Osteocyte (in vitro differentiated cells): Measurements from ENCODE around the gene TTLL8. TPM values are rescaled to one million over a fixed set of nuclear protein-coding genes. Genes with fewer than 3 reads are reported as not detected.

ENCODE experiments used
- DNase-seq: peaks from one replicate; pipeline ENCODE4 v3.0.0; 2021; ENCODE audit warnings: mixed read lengths; ENCODE audit not compliant: unreplicated experiment; ENCODE audit errors: extremely low spot score
- H3K27ac Mint-ChIP-seq: one replicate; pipeline ENCODE4 v1.8.0; 2021; ENCODE audit warnings: mild to moderate bottlenecking, mixed read lengths; ENCODE audit not compliant: unreplicated experiment
- H3K27me3 Mint-ChIP-seq: one replicate; pipeline ENCODE4 v1.8.0; 2021; ENCODE audit warnings: mixed read lengths; ENCODE audit not compliant: unreplicated experiment
- H3K36me3 Mint-ChIP-seq: one replicate; pipeline ENCODE4 v1.8.0; 2021; ENCODE audit warnings: mixed read lengths; ENCODE audit not compliant: unreplicated experiment
- H3K4me1 Mint-ChIP-seq: one replicate; pipeline ENCODE4 v1.8.0; 2021; ENCODE audit warnings: mixed read lengths; ENCODE audit not compliant: unreplicated experiment
- H3K4me3 Mint-ChIP-seq: one replicate; pipeline ENCODE4 v1.8.0; 2021; ENCODE audit warnings: mild to moderate bottlenecking, moderate library complexity, mixed read lengths; ENCODE audit not compliant: unreplicated experiment
- H3K9me3 Mint-ChIP-seq: one replicate; pipeline ENCODE4 v1.8.0; 2021; ENCODE audit warnings: mixed read lengths; ENCODE audit not compliant: unreplicated experiment
- CTCF ChIP-seq: fragments of 200-600 bp; sonication (generic); IDR thresholded peaks from 2 replicates; pipeline ENCODE4 v1.5.0; 2021; ENCODE audit warnings: antibody characterized with exemption, mild to moderate bottlenecking, moderate library complexity
- total RNA-seq: library from RNA; stranded (reverse); gene quantifications from 2 replicates; pipeline ENCODE4 v1.2.1, GENCODE V29; 2021

TTLL8 gene
- total RNA-seq, 1 donor from 2014 or later = not detected

GRCh38 chr22:50014053-50014501 is 44.0 kb downstream of the TTLL8 start:
- H3K27me3 Mint-ChIP-seq = peaks cover 10% of the 10 kb centered on the region
- no peak overlapping the region for H3K4me3 Mint-ChIP-seq
- no peak for DNase-seq

DNA sequence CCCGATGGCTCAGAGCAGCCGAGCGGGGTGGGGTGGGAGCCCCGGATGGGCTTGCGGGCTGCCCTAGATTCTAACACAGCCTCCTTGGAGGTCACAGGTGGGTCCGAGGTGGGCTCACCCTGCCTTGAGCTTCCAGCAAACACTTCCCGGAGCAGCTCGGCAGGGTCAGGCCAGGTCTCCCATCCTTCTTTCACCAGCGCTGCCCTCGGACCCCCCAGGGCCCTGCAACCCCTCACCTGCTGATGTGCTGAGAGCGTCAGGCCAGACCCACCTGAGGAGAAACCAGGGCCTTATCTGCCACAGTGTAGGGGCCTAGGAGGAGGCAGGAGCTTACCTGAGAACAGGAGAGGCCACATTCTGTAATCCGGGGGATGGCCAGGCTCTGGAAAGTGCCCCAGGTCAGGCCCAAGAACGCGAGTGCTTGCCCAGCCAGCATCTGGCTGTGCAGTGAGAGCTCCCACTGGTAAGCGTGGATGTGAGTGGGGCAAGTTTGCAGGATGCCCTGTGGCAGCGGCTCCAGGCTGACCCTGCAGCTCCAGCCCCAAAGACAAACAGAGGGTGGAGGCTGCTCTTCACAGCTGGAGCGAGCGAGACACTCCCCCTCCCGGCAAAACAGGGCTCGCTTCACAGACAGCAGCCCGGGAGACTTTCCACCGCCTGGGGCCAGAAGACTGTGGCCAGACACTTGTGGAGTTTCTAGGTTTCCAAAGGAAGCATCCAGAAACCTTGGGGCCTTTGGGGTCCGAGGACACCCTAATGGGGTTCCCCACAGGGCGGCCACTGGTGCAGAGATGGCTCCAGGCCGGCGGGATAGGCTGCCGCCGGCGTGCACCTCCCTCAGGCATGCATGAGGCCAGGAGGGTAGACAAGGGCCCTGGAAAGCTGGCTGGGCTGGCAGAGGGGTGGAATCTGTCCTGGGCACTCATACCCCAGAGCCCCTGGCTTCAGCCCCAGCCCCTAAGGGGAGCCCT is 45.6 kb downstream of the TTLL8 start, which contains the start of gene IL17REL:
Gene IL17REL, minus strand, starts transcription at position 555 of the 971 bp plus-strand sequence. Its CDS starts 119 bp downstream, at position 436.
- H3K4me3 Mint-ChIP-seq = no peak within 1 kb of the TSS
- H3K36me3 Mint-ChIP-seq = no peaks in the 10 kb centered on the region
- peak; percentile 85 for DNase-seq
- peaks cover 22% of the 10 kb centered on the region for H3K4me1 Mint-ChIP-seq
- no peaks in the 10 kb centered on the region for H3K27me3 Mint-ChIP-seq
- no peaks in the 10 kb centered on the region for H3K9me3 Mint-ChIP-seq
- TF ChIP-seq CTCF = peak; percentile 34
- no peak within 1 kb of the TSS for H3K27ac Mint-ChIP-seq

More at GRCh38 chr22:50014053-50014501, 44.0 kb downstream of the TTLL8 start:
- Mint-ChIP-seq H3K9me3 (no peaks in the 10 kb centered on the region), H3K27ac (no peak overlapping the region), H3K4me1 (peaks cover 22% of the 10 kb centered on the region), H3K36me3 (no peaks in the 10 kb centered on the region)
- no peak for TF ChIP-seq CTCF

DNA sequence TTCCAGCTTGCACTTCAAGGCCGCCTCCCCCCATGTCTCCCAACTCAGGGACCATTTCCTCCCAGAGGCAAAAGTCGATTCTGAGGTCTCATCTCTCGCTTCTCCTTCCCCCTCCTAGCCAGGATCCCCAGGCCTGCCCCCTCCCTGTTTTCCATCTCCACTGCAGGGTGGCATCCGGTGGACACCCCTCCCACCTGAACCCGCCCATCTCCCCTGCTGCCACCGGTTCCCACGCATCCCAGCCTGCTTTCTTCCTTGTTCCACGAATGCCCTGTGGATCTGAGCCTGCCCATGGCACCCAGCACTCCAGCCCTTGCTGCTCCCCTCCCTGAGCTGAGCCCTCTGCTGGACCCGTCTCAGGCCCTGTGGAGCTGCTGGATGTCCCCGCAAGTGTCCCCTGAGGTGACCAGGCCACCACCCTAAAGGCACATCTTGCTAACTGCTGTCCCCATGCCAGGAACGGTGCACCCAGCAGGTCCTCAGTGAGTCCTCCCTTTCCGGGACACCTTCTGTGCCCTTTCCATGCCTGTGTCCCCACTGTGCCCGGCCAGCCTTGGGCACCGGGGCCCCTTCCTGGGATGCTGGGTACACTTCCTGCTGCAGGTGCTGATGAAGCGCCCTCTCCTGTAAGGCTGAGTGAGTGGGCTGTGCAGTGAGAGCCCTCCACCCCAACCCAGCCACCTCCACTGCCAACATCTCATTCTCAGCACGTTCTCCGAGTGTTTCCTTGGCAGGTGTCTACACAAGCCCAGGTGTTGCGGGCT is 46.5 kb downstream of the TTLL8 start:
- Mint-ChIP-seq H3K27ac (no peak overlapping the region), H3K27me3 (no peaks in the 10 kb centered on the region), H3K9me3 (no peaks in the 10 kb centered on the region), H3K4me1 (peaks cover 22% of the 10 kb centered on the region), H3K4me3 (no peak overlapping the region), H3K36me3 (no peaks in the 10 kb centered on the region)
- no peak for DNase-seq
- no peak for TF ChIP-seq CTCF

GRCh38 chr22:50010676-50011446 is 47.2 kb downstream of the TTLL8 start:
- Mint-ChIP-seq H3K9me3 (no peaks in the 10 kb centered on the region), H3K36me3 (no peaks in the 10 kb centered on the region), H3K4me3 (no peak overlapping the region), H3K27ac (no peak overlapping the region), H3K4me1 (peaks cover 20% of the 10 kb centered on the region), H3K27me3 (no peaks in the 10 kb centered on the region)
- no peak for DNase-seq
- TF ChIP-seq CTCF = no peak
